Spleen (tissue), 11 donors: ENCODE data around the gene ZC3H12C. TPM values are rescaled to one million over a fixed set of nuclear protein-coding genes. Genes with fewer than 3 reads are reported as not detected.

ENCODE experiments used
- DNase-seq: peaks from one replicate; pipeline ENCODE4 v3.0.0-alpha.2; 2020
- H3K27ac ChIP-seq, 8 donors: fragments of 200-600 bp; sonication (generic) in 7 of 8; 1 replicate in 4 of 8; 2 replicates in 4 of 8; pipeline versions ENCODE4 v1.5.0 to v1.8.0; 2016 to 2021; ENCODE audit warnings: inconsistent platforms in 4 of 8, mild to moderate bottlenecking in 4 of 8, moderate library complexity in 1 of 8
- H3K27me3 ChIP-seq, 7 donors: fragments of 200-600 bp; sonication (generic) in 6 of 7; replicated peaks in 1 of 7; 1 replicate in 4 of 7; 2 replicates in 3 of 7; pipeline versions ENCODE4 v1.5.0 to v1.8.0; 2016 to 2021; ENCODE audit warnings: inconsistent platforms in 3 of 7, mild to moderate bottlenecking in 1 of 7
- H3K36me3 ChIP-seq, 6 donors: fragments of 200-600 bp; sonication (generic) in 5 of 6; 1 replicate in 4 of 6; 2 replicates in 2 of 6; pipeline versions ENCODE4 v1.5.0 to v1.8.0; 2016 to 2021; ENCODE audit warnings: inconsistent platforms in 2 of 6
- H3K4me1 ChIP-seq, 6 donors: fragments of 200-600 bp; sonication (generic) in 5 of 6; 1 replicate in 3 of 6; 2 replicates in 3 of 6; pipeline versions ENCODE4 v1.5.0 to v1.8.0; 2016 to 2021; ENCODE audit warnings: inconsistent platforms in 3 of 6
- H3K4me3 ChIP-seq, 8 donors: fragments of 200-600 bp; sonication (generic) in 7 of 8; 1 replicate in 4 of 8; 2 replicates in 4 of 8; pipeline versions ENCODE4 v1.5.0 to v1.8.0; 2016 to 2021; ENCODE audit warnings: inconsistent platforms in 4 of 8, mild to moderate bottlenecking in 4 of 8, moderate library complexity in 2 of 8
- H3K9me3 ChIP-seq, 8 donors: fragments of 200-600 bp; sonication (generic) in 7 of 8; 1 replicate in 4 of 8; 2 replicates in 4 of 8; pipeline versions ENCODE4 v1.5.0 to v1.8.0; 2016 to 2021; ENCODE audit warnings: inconsistent platforms in 4 of 8
- POLR2A ChIP-seq, 3 donors: fragments of 450-650 bp; IDR thresholded peaks; one replicate each; pipeline ENCODE4 v1.5.1; 2017; ENCODE audit warnings: antibody characterized with exemption in 3 of 3, mild to moderate bottlenecking in 1 of 3
- POLR2AphosphoS5 ChIP-seq, 3 donors: sonication (generic); formaldehyde crosslinking; IDR thresholded peaks; one replicate each; pipeline ENCODE4 v1.5.1; 2017; ENCODE audit warnings: antibody characterized with exemption in 3 of 3
- WGBS, 5 donors: extraction: QIAGEN DNeasy Blood & Tissue Kit in 3 of 5; methylation state at CpG; one replicate each; pipeline versions ENCODE4 v1.1.5 to v1.1.7; 2013 to 2018; 5-methylcytosine and 5-hydroxymethylcytosine counted together
- intact Hi-C: fragments of 100-400 bp; cut with DNase I; formaldehyde crosslinking; loops from one replicate; pipeline ENCODE4 v1.15.0; 2023; ENCODE audit warnings: low total_unique reads
- polyA plus RNA-seq, 3 donors: library from polyadenylated mRNA; stranded (reverse); fragments of 200-250 nt; gene quantifications; one replicate each; pipeline ENCODE4 v1.2.1, GENCODE V29; 2013
- total RNA-seq, 7 donors: library from RNA; depleted of rRNA in 3 of 7; stranded (reverse); fragments of >200 nt in 3 of 7; fragmentation: NEBNext Ultra II Directional in 4 of 7; extraction: Animal tissue kit (Norgen Biotek cat#: 25700) in 4 of 7; gene quantifications; one replicate each; pipeline versions ENCODE4 v1.1.0 to v1.2.1, GENCODE V29; 2016 to 2021
- TF ChIP-seq, protein P1 (sequence below), 11 experiments: fragments of 200-600 bp in 7 of 11; fragments of 450-650 bp in 4 of 11; sonication (generic) in 4 of 11; IDR thresholded peaks in 8 of 11; conservative IDR thresholded peaks in 3 of 11; 1 replicate in 7 of 11; 2 replicates in 4 of 11; pipeline versions ENCODE4 v1.4.0 to v1.8.0; 2016 to 2021; ENCODE audit warnings: antibody characterized with exemption in 11 of 11, inconsistent platforms in 4 of 11, mild to moderate bottlenecking in 1 of 11
- donor health status: healthy with polysubstance abuse.
- donor health status: DM: no; HTN: no; CAD: no; lungs with moderate emphysema.
- donor health status: DM: no; HTN: no; CAD: no.
- donor health status: Bipolar disorder and iron deficiency.
- donor health status: healthy.
- donor health status: DM: no; HTN: no; CAD: no.
- donor health status: DM: yes; HTN: yes; CAD: no.

The ZC3H12C gene
- total and polyA plus RNA-seq, 10 donors: 0.44 to 10.4 (median 5.1) TPM

DNA sequence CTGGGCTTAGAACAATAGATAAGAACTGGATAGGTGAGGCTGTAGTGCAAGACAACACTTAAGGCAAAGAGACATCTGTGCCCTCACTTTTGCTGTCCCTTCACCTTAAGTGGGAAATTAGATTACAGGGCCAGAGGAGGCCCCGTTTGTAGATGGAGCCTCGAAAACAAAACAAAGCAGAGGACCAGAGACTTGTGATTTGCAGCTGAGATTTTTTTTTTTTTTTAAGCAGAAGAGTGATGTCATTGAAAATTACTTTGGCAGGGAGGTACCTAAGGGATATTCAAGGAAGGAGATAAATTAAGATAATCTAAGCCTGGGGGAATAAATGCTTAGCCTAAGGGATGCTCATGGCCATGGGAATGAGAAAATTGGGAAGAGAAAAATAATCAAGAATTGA is 31.4 kb downstream of the ZC3H12C start:
- Histone ChIP-seq H3K27ac (no peak overlapping the region), H3K4me3 (no peak overlapping the region), H3K36me3 (no peaks in the 10 kb centered on the region), H3K4me1 (peaks cover 0 to 2% (median 0%) of the 10 kb centered on the region in 6 donors), H3K9me3 (no peaks in the 10 kb centered on the region), H3K27me3 (no peaks in the 10 kb centered on the region)
- TF ChIP-seq, protein P1, sequence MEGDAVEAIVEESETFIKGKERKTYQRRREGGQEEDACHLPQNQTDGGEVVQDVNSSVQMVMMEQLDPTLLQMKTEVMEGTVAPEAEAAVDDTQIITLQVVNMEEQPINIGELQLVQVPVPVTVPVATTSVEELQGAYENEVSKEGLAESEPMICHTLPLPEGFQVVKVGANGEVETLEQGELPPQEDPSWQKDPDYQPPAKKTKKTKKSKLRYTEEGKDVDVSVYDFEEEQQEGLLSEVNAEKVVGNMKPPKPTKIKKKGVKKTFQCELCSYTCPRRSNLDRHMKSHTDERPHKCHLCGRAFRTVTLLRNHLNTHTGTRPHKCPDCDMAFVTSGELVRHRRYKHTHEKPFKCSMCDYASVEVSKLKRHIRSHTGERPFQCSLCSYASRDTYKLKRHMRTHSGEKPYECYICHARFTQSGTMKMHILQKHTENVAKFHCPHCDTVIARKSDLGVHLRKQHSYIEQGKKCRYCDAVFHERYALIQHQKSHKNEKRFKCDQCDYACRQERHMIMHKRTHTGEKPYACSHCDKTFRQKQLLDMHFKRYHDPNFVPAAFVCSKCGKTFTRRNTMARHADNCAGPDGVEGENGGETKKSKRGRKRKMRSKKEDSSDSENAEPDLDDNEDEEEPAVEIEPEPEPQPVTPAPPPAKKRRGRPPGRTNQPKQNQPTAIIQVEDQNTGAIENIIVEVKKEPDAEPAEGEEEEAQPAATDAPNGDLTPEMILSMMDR (IDR thresholded peaks at IDR 0.05 in 8 of 11, conservative IDR thresholded peaks at IDR 0.05 in 3 of 11): no peak
- TF ChIP-seq POLR2AphosphoS5 (IDR thresholded peaks at IDR 0.05): no peak
- TF ChIP-seq POLR2A (IDR thresholded peaks at IDR 0.05): no peak
- intact Hi-C loops: no loop called here
- no peak for DNase-seq
- WGBS, 5 donors: 40 to 68% (median 44%) methylated on average over 2 of the region's 2 CpGs

DNA sequence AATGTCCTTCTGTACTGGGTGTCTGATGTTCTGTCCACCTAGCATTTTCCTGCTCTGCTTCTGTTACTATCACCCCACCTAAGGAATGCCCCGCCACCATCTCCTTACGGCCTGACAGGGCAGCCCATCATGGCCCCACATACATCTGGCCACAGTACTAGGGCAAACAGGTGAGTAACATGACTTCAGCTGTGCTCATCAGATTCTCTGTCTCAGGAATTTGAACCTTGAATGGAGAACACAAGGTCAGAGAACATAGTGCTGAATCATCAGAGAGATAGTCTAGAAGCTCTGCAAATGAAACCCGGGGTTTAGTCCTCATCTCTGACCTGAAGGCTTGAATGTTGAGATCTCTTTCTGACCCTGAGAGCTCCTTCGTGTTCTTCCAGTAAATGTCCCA is 32.4 kb downstream of the ZC3H12C start:
- no peak overlapping the region for H3K4me3 ChIP-seq
- intact Hi-C loops: no loop called here
- no peaks in the 10 kb centered on the region for H3K9me3 ChIP-seq
- no peak for DNase-seq
- H3K4me1 ChIP-seq: peaks cover 0 to 2% (median 0%) of the 10 kb centered on the region in 6 donors
- 88 to 96% (median 92%) methylated on average over 4 of the region's 4 CpGs for WGBS, 5 donors
- no peak overlapping the region for H3K27ac ChIP-seq
- no peaks in the 10 kb centered on the region for H3K27me3 ChIP-seq
- no peak for TF ChIP-seq POLR2AphosphoS5 (IDR thresholded peaks at IDR 0.05)
- TF ChIP-seq POLR2A (IDR thresholded peaks at IDR 0.05): no peak
- TF ChIP-seq, protein P1 (IDR thresholded peaks at IDR 0.05 in 8 of 11, conservative IDR thresholded peaks at IDR 0.05 in 3 of 11): no peak
- no peaks in the 10 kb centered on the region for H3K36me3 ChIP-seq

DNA sequence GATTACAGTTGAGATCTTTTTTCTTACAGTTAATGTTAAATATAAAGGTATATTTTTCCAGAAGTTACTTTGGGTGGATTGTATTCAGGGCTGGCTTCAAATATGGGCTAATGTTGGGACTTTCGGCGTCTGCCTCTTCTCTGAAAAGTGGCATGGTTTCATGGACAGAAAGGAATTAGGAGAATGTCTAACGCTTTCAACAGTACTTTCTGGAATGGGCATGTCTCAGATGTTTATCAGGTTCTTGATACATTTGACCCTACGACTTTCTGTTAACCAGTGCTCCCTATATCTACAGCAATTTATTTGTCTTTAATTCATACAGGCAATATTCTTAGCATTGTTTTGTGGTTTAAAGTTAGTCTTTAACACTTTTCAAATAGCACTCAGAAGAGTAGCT is 33.7 kb downstream of the ZC3H12C start:
- Histone ChIP-seq H3K4me1 (peaks cover 0 to 2% (median 0%) of the 10 kb centered on the region in 6 donors), H3K27me3 (no peaks in the 10 kb centered on the region), H3K9me3 (no peaks in the 10 kb centered on the region), H3K36me3 (no peaks in the 10 kb centered on the region), H3K27ac (no peak overlapping the region), H3K4me3 (no peak overlapping the region)
- TF ChIP-seq, protein P1 (IDR thresholded peaks at IDR 0.05 in 8 of 11, conservative IDR thresholded peaks at IDR 0.05 in 3 of 11): no peak
- TF ChIP-seq POLR2A (IDR thresholded peaks at IDR 0.05) (no peak), POLR2AphosphoS5 (IDR thresholded peaks at IDR 0.05) (no peak)
- no peak for DNase-seq
- WGBS, 5 donors: 88 to 93% (median 89%) methylated on average over 4 of the region's 4 CpGs
- intact Hi-C loops: no loop called here

DNA sequence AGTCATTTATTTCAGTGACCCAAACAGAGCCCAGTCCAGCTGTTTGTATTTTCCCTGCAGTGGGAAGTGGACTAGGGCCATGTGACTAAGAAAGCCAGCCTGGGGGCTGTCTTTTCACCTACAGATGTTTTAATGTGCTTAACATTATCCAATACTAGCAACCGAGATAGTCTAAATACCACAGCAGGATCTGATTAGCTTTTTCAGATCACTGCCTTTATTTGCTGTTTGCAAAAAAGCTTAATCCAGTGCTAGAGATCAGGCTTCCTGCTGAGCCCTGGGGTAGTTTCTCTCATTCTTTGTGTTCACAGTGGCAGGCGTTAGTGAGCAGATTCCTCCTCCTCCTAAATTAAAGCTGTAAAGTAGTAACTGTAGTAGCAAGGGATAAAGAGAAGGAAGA is 35.0 kb downstream of the ZC3H12C start:
- no peaks in the 10 kb centered on the region for H3K27me3 ChIP-seq
- H3K4me3 ChIP-seq: no peak overlapping the region
- H3K9me3 ChIP-seq: no peaks in the 10 kb centered on the region
- no peak for DNase-seq
- no peak overlapping the region for H3K27ac ChIP-seq
- H3K4me1 ChIP-seq: peaks cover 0 to 2% (median 0%) of the 10 kb centered on the region in 6 donors
- 45 to 58% (median 57%) methylated on average over 2 of the region's 2 CpGs for WGBS, 5 donors
- TF ChIP-seq POLR2A (IDR thresholded peaks at IDR 0.05) (no peak), POLR2AphosphoS5 (IDR thresholded peaks at IDR 0.05) (no peak)
- TF ChIP-seq, protein P1 (IDR thresholded peaks at IDR 0.05 in 8 of 11, conservative IDR thresholded peaks at IDR 0.05 in 3 of 11): no peak
- intact Hi-C loops: no loop called here
- H3K36me3 ChIP-seq: no peaks in the 10 kb centered on the region
